NCI-H526 treated with DMSO at 0.1 percent for 48 hours (cell line): Measurements from ENCODE around the gene FXYD3.
"Not testable (repeated sequence)": the region's sequence is repeated elsewhere in the genome, so short reads cannot be mapped to it uniquely, and the experiment has no call there.

Source experiments
- DNase-seq: peaks from one replicate; lab custom pipeline; 2025; lab: John Stamatoyannopoulos, UW

The FXYD3 gene

GRCh38 chr19:35125270-35125717 is 9.7 kb downstream of the FXYD3 start:
- DNase-seq, result no peak

GRCh38 chr19:35125749-35126623 is 10.4 kb downstream of the FXYD3 start:
- DNase-seq, result no peak

- DNase-seq, result no peak
These were observed 11.0 kb downstream of the FXYD3 start for GRCh38 chr19:35126624-35126959.

- DNase-seq, result no peak
These were observed 12.2 kb downstream of the FXYD3 start for GRCh38 chr19:35127871-35128270.

- DNase-seq, result no peak
These were observed 12.9 kb downstream of the FXYD3 start for GRCh38 chr19:35128398-35129057.

GRCh38 chr19:35129724-35130274 is 14.2 kb downstream of the FXYD3 start:
- not testable (repeated sequence) for DNase-seq

- no peak for DNase-seq
These were observed 15.4 kb downstream of the FXYD3 start for GRCh38 chr19:35130761-35131720.

- DNase-seq, result no peak
These were observed 16.6 kb downstream of the FXYD3 start for GRCh38 chr19:35132254-35132653.

GRCh38 chr19:35133826-35134225 is 18.2 kb downstream of the FXYD3 start:
- no peak for DNase-seq

- no peak for DNase-seq
These were observed 19.1 kb downstream of the FXYD3 start, which contains the start of gene LGI4 for GRCh38 chr19:35134601-35135242. Gene LGI4, minus strand, starts transcription at chr19:35135059. Its CDS starts 379 bp downstream, at chr19:35134680.

- peak; percentile 40 for DNase-seq
These were observed 19.8 kb downstream of the FXYD3 start for GRCh38 chr19:35135389-35135909.

- no peak for DNase-seq
These were observed 20.6 kb downstream of the FXYD3 start for GRCh38 chr19:35136231-35136630.

GRCh38 chr19:35136977-35137702 is 21.5 kb downstream of the FXYD3 start:
- no peak for DNase-seq

GRCh38 chr19:35138305-35138892 is 22.8 kb downstream of the FXYD3 start, which contains the start of gene FXYD1:
Gene FXYD1, plus strand, starts transcription at chr19:35138824. Its CDS starts 1,256 bp downstream, at chr19:35140080.
- DNase-seq, result no peak

GRCh38 chr19:35140207-35140961 is 24.8 kb downstream of the FXYD3 start:
- DNase-seq, result no peak

- peak; percentile 92 for DNase-seq
These were observed 25.6 kb downstream of the FXYD3 start for GRCh38 chr19:35140962-35141836.

- no peak for DNase-seq
These were observed 26.4 kb downstream of the FXYD3 start for GRCh38 chr19:35141837-35142605.
